HT1080 (cell line): ENCODE measurements around the gene PIWIL4. TPM values are rescaled to one million over a fixed set of nuclear protein-coding genes. Genes with fewer than 3 reads are reported as not detected.
A peak's percentile ranks its signal among the peaks of the same experiment; 100 is the strongest.

Experiments used
- DNase-seq: peaks from one replicate; pipeline ENCODE4 v3.0.0-alpha.2; 2015; ENCODE audit warnings: low read depth
- total RNA-seq: library from RNA; depleted of rRNA; stranded (reverse); fragments of >200 nt; shearing (Covaris generic); gene quantifications from 2 replicates; pipeline ENCODE4 v1.2.3, GENCODE V29; 2014; rRNA removed

The PIWIL4 gene
- total RNA-seq, 1 experiment from 2014 or later: 0.03 TPM

DNA sequence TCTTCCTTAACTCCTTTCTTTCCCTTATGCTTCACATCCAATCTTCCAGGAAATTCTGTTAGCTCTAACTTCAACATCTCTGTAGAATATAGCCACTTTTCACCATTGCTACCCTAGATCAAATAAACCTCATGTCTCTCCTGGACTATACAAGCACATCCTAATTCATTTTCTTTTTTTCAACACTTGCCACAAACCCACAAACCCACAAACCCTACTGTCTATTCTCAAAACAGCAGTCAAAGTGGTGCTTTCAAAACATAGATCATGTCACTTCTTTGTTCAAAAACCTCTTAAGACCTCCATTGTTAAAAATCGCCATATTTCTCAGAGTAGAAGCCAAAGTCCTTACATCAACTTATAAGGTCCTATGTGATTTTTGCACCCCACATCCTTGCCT is 94.3 kb downstream of the PIWIL4 start:
- DNase-seq: no peak

DNA sequence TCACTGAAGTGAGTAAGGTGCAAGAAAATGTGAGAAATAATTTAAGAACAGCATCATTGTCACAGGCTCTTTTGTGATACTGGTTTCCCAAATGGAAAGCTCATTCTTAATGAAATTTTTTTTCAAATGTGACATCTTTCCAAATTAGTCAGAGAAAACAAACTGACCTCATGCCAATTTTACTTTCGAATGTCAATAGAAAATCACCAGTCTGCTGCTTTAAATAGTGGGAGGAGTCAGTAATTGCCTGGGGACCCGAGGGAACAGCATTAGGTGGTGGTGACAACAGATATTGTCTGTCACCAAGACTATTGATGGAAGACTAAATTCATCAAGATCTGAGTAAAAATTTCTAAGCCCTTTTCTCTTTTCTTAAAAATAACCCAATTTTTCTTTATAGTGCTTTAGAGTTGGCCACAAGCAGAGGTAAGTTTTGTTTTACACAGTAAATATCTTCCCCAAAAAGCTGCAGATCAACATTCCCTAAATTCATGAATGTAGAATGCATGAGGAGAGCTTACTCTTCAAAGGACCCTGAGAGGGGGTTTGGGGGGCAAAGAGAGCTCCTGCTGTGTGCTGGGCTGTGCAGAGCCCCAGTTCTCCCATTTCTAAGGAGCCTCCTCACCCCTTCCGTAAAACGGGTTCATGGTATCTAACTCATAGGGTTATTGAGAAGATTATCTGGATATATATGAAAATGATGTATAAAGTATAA is 95.1 kb downstream of the PIWIL4 start:
- no peak for DNase-seq

DNA sequence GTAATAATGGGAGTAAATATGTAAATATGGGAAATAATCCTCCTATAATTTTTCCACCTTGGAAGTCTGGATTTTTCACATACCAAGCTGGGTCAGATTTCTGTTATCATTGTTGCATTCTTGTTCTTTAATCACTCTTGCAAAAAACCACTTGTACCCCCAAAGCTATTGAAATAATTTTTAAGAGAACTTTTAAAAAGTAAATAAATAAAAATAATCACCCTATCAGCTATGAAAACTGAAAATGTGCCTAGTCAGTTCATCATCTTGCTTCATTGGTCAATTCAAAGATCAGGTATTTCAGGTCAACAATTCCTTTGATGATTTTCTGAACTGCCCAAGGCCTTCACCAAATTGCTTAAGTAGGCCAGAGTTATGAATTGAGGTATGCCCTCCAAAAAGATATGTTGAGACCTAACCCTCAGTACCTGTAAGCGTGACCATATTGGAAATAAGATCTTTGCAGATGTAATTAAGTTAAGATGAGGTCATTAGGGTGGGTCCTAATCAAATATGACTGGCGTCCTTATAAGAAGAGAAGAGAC is 95.8 kb downstream of the PIWIL4 start:
- no peak for DNase-seq

DNA sequence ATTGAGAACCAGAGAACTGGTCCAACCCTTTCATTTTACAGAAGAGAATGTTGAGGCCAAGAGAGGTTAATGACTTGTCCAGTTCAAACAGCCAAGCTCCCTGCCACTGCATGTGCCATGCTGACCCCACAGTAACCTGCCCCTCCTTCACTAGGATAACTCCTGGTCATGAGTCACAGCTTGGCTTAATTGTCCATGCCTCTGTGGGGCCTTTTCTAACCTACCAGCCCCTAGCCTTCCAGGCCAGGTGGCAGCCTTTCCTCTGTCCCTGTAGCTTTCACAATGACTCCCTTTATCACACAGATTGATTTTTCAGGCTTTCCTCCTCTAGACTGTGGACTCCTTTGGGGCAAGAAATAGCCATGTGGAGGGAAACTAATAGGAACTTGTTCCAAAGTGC is 97.2 kb downstream of the PIWIL4 start:
- peak; percentile 36 for DNase-seq

DNA sequence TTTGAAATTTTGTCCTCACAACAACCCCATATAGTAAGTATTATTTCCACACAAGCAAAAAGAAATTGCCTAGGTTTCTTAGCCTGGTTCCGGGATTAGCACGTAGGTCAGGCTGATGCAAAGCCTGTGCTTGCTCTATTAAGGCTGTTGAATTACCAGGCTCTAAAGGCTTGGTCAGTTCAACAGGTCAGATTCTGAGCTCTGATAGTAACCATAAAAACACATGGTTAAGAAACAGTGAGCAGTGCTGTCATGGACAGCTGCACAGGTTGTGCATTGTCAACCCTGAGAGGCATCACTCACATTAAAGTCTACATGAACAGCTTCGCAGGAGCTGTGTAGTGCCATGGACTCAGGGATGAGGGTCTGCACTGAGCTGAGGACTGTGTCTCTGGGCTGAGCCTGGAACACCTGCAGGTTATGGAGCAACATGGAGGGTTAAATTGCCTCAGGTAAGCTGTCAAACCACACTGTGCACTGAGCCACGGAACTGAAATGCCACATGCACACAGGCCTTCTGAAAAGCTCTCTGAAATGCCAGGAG is 98.0 kb downstream of the PIWIL4 start:
- no peak for DNase-seq

DNA sequence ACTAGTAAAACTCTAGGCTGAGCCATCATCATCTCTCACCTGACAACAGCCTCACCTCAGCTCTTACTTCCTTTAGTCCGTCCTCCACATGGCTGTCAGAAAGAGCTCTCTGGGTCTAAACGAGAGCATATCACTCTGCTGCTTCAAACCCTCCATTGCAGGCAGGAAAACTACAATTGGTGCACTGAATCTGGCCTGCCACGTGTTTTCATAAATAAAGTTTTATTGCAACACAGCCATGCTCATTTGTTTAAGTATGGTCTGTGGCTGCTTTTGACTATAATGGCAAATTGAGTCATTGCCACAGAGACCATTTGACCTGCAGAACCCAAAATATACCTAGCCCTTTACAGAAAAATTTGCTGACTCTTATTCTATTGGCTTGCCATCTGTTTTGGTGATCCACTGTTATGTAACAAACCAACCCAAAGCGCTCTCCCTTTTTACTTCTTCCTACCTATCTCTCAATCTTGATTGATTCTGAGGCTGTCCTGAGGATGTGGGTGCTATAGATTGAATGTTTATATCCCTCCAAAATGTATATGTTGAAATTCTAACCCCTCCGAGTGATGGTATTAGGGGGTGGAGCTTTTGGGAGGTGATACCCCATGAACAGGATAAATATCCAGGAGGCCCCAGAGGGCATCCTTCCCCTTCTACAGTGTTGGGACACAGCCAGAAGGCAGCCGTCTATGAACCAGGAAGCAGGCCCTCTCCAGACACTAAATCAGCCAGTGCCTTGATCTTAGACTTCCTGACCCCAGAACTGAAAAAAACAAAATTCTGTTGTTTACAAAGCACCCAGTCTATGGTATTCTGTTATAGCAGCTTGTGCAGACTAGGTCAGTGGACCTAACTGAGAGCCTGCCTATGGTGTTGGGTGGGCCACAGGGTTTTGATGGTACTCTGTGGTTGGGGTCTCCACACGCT is 99.9 kb downstream of the PIWIL4 start:
- no peak for DNase-seq

DNA sequence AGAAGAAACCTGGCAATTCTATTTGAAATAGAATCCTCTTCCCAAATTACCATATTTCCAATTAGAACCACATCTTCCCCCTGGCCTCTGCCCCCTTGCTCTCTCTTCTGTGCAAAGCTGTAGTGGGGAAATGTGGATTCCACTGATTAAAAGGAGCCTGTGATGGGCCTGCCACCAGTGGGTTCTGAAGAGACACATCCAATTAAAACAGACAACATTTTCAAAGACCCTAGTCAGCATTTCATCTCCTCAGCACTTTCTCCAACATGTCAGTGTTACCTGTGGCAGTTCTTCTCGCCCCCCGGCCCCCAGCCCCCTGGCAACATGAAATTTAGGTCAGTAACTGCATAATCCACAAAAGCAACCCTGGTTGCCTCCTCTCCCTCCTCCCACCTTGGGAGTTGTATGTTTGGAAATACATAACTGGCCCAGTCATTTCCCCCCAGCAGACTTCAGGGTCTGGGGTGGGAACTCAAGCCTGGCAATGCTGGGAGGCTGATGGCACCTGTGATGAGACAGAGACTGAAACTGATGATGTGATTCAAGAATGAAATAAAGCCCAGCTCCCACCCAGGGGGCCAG is 101.1 kb downstream of the PIWIL4 start:
- no peak for DNase-seq

DNA sequence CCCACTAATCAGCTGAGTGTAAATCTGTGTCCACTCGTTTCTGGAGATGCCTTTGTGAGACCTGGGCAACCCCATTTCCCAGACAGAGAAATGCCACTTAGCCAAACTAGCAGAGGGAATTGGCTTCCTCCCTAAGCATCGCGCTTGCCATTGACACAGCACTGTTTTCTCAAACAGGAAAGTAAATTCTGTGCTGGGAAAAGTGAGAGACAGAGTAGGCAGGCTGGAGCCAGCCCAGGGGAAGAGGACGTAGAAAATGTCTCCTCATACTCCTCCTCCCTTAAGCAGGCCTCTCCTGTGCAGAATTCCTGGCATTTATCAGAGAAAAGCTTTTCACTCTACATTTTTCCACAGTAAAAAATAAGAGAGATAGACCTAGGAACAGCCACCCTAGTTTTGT is 101.9 kb downstream of the PIWIL4 start:
- DNase-seq: no peak

Other genes starting within 250 kb of the PIWIL4 start
- gene GPR83, start 165.9 kb upstream of the PIWIL4 start, total RNA-seq: 0.05 TPM in 1 of 2 replicates, not detected in the other
- gene MRE11, start 73.5 kb upstream of the PIWIL4 start, total RNA-seq: 14.9 and 19.3 TPM in 2 replicates
- 4.3 and 7.9 TPM in 2 replicates for gene ANKRD49, start 73.4 kb upstream of the PIWIL4 start, total RNA-seq
- gene C11orf97, start 54.9 kb upstream of the PIWIL4 start, total RNA-seq: not detected in 2 replicates
- 1.8 and 2.3 TPM in 2 replicates for gene FUT4, start 23.4 kb upstream of the PIWIL4 start, total RNA-seq
- gene AMOTL1, start 201.0 kb downstream of the PIWIL4 start, total RNA-seq: 28.6 and 30.7 TPM in 2 replicates